OCI-LY7 (cell line): ENCODE measurements around the gene COL4A2. TPM values are rescaled to one million over a fixed set of nuclear protein-coding genes. Genes with fewer than 3 reads are reported as not detected.

Source experiments
- BruUV-seq: library from RNA; stranded (reverse); fragments of 400-500 nt; replicated peaks from 2 replicates; lab custom pipeline; 2021; lab: Mats Ljungman, UMichigan
- CTCF ChIA-PET: fragments of 300-600 bp; sonication (Branson Sonifier 250); formaldehyde crosslinking; loops from one replicate; lab custom pipeline; 2022; ENCODE audit warnings: antibody characterized with exemption; ENCODE audit not compliant: unreplicated experiment; lab: Charles Lee
- POLR2A ChIA-PET: fragments of 300-600 bp; sonication (Branson Sonifier 250); formaldehyde crosslinking; loops from one replicate; lab custom pipeline; 2022; ENCODE audit warnings: antibody characterized with exemption; lab: Charles Lee
- DNase-seq: peaks from one replicate; pipeline ENCODE4 v3.0.0-alpha.2; 2015; ENCODE audit warnings: low spot score
- H2AFZ ChIP-seq: fragments of 200-600 bp; sonication (generic), shearing (Covaris generic); 2 replicates; pipeline ENCODE4 v1.6.1; 2014; ENCODE audit warnings: mild to moderate bottlenecking, antibody characterized with exemption, low read length, moderate library complexity
- H3K27ac ChIP-seq: fragments of 200-600 bp; sonication (generic); 2 replicates; pipeline ENCODE4 v1.5.1; 2014; ENCODE audit warnings: mixed run types, low read depth, mild to moderate bottlenecking, moderate library complexity, low read length, inconsistent platforms; ENCODE audit not compliant: poor library complexity, severe bottlenecking
- H3K36me3 ChIP-seq: fragments of 200-600 bp; sonication (generic); 2 replicates; pipeline ENCODE4 v1.6.1; 2014; ENCODE audit warnings: mild to moderate bottlenecking, antibody characterized with exemption, low read length, moderate library complexity, mixed read lengths; ENCODE audit not compliant: insufficient read depth
- H3K4me1 ChIP-seq: fragments of 200-600 bp; sonication (generic); 2 replicates; pipeline ENCODE4 v1.5.1; 2014; ENCODE audit warnings: mild to moderate bottlenecking, low read length; ENCODE audit not compliant: insufficient read depth, poor library complexity, severe bottlenecking
- H3K4me2 ChIP-seq: fragments of 200-600 bp; sonication (generic); 2 replicates; pipeline ENCODE4 v1.6.1; 2014; ENCODE audit warnings: mild to moderate bottlenecking, low read length
- H3K4me3 ChIP-seq: fragments of 200-600 bp; sonication (generic); 2 replicates; pipeline ENCODE4 v1.5.1; 2014; ENCODE audit warnings: mild to moderate bottlenecking, low read depth, low read length; ENCODE audit not compliant: poor library complexity, severe bottlenecking
- H3K79me2 ChIP-seq: fragments of 200-600 bp; sonication (generic); 2 replicates; pipeline ENCODE4 v1.6.1; 2016; ENCODE audit warnings: low read depth, mild to moderate bottlenecking, low read length, moderate library complexity, mixed read lengths; ENCODE audit not compliant: insufficient read depth
- H3K9me2 ChIP-seq: fragments of 200-600 bp; sonication (generic); 2 replicates; pipeline ENCODE4 v1.6.1; 2016; ENCODE audit warnings: mild to moderate bottlenecking, low read length, mixed read lengths; ENCODE audit not compliant: insufficient read depth
- H3K9me3 ChIP-seq: fragments of 200-600 bp; sonication (generic); 2 replicates; pipeline ENCODE4 v1.6.1; 2014; ENCODE audit warnings: mild to moderate bottlenecking, mixed run types, low read length, mixed read lengths
- H4K20me1 ChIP-seq: fragments of 200-600 bp; sonication (generic); 2 replicates; pipeline ENCODE4 v1.6.1; 2014; ENCODE audit warnings: mild to moderate bottlenecking, antibody characterized with exemption, low read length, moderate library complexity, mixed read lengths; ENCODE audit not compliant: insufficient read depth
- EZH2phosphoT487 ChIP-seq: fragments of 200-600 bp; sonication (generic); IDR thresholded peaks from 2 replicates; pipeline ENCODE4 v1.6.1; 2018; ENCODE audit warnings: low read depth, borderline replicate concordance, mild to moderate bottlenecking, mixed run types, antibody characterized with exemption, low read length, moderate library complexity, mixed read lengths
- intact Hi-C: fragments of 100-400 bp; cut with micrococcal nuclease; formaldehyde crosslinking; loops from one replicate; pipeline ENCODE4 v1.10.0; 2022; ENCODE audit not compliant: unreplicated experiment
- total RNA-seq, 2 experiments: library from RNA; depleted of rRNA in 1 of 2; stranded (reverse); fragments of >200 nt in 1 of 2; shearing (Covaris generic) in 1 of 2; gene quantifications; 2 replicates each; pipeline ENCODE4 v1.2.3, GENCODE V29; 2014 to 2022
- TF ChIP-seq, protein P1 (sequence below): fragments of 200-600 bp; sonication (generic); conservative IDR thresholded peaks from 2 replicates; pipeline ENCODE4 v1.5.1; 2014; ENCODE audit warnings: mild to moderate bottlenecking, antibody characterized with exemption, low read length, moderate library complexity, mixed read lengths

COL4A2 gene
- total RNA-seq, 2 experiments from 2014 or later = 0.34 TPM; not detected in 1

- Histone ChIP-seq H4K20me1 (no peaks in the 10 kb centered on the region), H3K36me3 (no peaks in the 10 kb centered on the region), H3K4me1 (no peaks in the 10 kb centered on the region), H3K27ac (no peak overlapping the region), H3K4me3 (no peak overlapping the region), H3K4me2 (no peak overlapping the region), H3K9me3 (no peaks in the 10 kb centered on the region), H3K9me2 (no peaks in the 10 kb centered on the region), H2AFZ (no peak overlapping the region), H3K79me2 (no peaks in the 10 kb centered on the region)
- TF ChIP-seq, protein P1, sequence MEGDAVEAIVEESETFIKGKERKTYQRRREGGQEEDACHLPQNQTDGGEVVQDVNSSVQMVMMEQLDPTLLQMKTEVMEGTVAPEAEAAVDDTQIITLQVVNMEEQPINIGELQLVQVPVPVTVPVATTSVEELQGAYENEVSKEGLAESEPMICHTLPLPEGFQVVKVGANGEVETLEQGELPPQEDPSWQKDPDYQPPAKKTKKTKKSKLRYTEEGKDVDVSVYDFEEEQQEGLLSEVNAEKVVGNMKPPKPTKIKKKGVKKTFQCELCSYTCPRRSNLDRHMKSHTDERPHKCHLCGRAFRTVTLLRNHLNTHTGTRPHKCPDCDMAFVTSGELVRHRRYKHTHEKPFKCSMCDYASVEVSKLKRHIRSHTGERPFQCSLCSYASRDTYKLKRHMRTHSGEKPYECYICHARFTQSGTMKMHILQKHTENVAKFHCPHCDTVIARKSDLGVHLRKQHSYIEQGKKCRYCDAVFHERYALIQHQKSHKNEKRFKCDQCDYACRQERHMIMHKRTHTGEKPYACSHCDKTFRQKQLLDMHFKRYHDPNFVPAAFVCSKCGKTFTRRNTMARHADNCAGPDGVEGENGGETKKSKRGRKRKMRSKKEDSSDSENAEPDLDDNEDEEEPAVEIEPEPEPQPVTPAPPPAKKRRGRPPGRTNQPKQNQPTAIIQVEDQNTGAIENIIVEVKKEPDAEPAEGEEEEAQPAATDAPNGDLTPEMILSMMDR = no peak
- no peak for TF ChIP-seq EZH2phosphoT487
- no TSS peak for BruUV-seq
- intact Hi-C loops = no loop called here
- DNase-seq = no peak
- ChIA-PET CTCF (no interaction called here), POLR2A (no interaction called here)
These were observed 31.0 kb upstream of the COL4A2 start for GRCh38 chr13:110275931-110276552.

DNA sequence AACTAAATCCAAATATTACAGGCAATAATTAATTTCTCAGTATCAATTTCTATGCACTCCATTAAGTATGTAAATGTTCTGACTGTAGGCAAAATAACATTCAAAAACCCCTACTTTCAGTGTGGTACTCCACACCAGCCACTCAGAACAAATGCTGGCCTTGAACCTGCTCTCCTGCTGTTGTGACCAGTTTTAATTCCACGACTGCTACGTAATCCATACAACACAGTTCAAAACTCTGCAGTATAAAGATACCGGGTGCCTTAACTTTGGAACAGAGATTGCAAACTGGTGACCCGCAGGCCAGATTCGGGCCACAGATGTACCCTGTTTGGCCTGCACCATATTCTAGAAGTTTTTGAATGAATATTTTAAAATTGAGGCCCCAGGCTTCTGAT lies 30.5 kb upstream of the COL4A2 start:
- ChIA-PET POLR2A (interaction anchor here (0.5 kb wide), 1 partner anchor 113 kb away, joined by 4 read pairs; no protein-coding TSS in a partner anchor), CTCF (no interaction called here)
- Histone ChIP-seq H3K36me3 (no peaks in the 10 kb centered on the region), H3K9me2 (no peaks in the 10 kb centered on the region), H3K4me3 (no peak overlapping the region), H3K79me2 (no peaks in the 10 kb centered on the region), H3K9me3 (no peaks in the 10 kb centered on the region), H4K20me1 (no peaks in the 10 kb centered on the region), H3K4me2 (no peak overlapping the region), H3K27ac (no peak overlapping the region), H2AFZ (no peak overlapping the region), H3K4me1 (no peaks in the 10 kb centered on the region)
- intact Hi-C loops = no loop called here
- TF ChIP-seq, protein P1 = no peak
- TF ChIP-seq EZH2phosphoT487 = no peak
- no TSS peak for BruUV-seq
- DNase-seq = no peak

DNA sequence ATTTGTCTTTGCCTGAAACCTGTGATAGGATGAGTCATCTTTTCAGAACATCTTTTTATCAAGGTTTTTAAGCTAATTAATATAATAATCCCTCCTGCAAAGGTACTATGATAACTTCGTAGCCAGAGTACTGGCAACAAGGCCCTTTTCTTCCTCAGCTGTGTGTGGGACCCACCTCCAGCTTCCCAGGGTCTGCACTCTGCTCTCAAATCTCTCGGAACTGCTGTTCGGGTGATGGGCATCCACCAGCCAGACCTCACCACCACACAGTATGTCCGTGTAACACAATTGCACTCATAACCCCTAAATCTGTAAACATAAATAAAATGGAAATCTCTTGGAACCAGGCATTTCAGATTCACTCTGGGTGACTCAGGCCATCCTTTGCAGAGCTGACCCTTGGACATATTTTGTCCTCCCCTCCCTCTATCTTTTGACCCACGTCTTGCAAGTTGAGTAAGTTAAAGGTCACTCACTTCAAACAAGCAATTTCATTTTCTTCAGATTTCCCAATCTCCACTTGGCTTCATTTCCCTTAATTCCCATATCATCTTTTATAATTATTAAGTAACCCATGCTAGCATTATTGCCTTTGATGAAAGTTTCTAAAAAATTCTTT lies 29.6 kb upstream of the COL4A2 start:
- TF ChIP-seq, protein P1 = no peak
- TF ChIP-seq EZH2phosphoT487 = no peak
- Histone ChIP-seq H3K4me2 (no peak overlapping the region), H3K4me1 (no peaks in the 10 kb centered on the region), H3K79me2 (no peaks in the 10 kb centered on the region), H3K4me3 (no peak overlapping the region), H4K20me1 (no peaks in the 10 kb centered on the region), H3K27ac (no peak overlapping the region), H3K9me3 (no peaks in the 10 kb centered on the region), H2AFZ (no peak overlapping the region), H3K36me3 (no peaks in the 10 kb centered on the region), H3K9me2 (no peaks in the 10 kb centered on the region)
- intact Hi-C loops = no loop called here
- no peak for DNase-seq
- ChIA-PET CTCF (no interaction called here), POLR2A (no interaction called here)
- BruUV-seq = no TSS peak
